Breast epithelium (tissue), 4 donors: Measurements from ENCODE around the gene SEC16A. TPM values are rescaled to one million over a fixed set of nuclear protein-coding genes. Genes with fewer than 3 reads are reported as not detected.
"Not testable (repeated sequence)": the region's sequence is repeated elsewhere in the genome, so short reads cannot be mapped to it uniquely, and the experiment has no call there.

Experiments
- DNase-seq, 2 donors: peaks; one replicate each; pipeline ENCODE4 v3.0.0-alpha.2; 2019; ENCODE audit warnings: low spot score in 2 of 2
- H3K27ac ChIP-seq, 2 donors: fragments of 200-600 bp; sonication (generic) in 1 of 2; one replicate each; pipeline ENCODE4 v1.5.1; 2016 to 2019; ENCODE audit warnings: mild to moderate bottlenecking in 1 of 2
- H3K27me3 ChIP-seq, 2 donors: fragments of 200-600 bp; sonication (generic) in 1 of 2; one replicate each; pipeline versions ENCODE4 v1.5.1 to v1.6.0; 2017 to 2019; ENCODE audit warnings: control low read depth in 1 of 2, mild to moderate bottlenecking in 1 of 2
- H3K36me3 ChIP-seq: fragments of 200-600 bp; one replicate; pipeline ENCODE4 v1.5.1; 2019
- H3K4me1 ChIP-seq, 2 donors: fragments of 200-600 bp; sonication (generic); one replicate each; pipeline ENCODE4 v1.5.1; 2016 to 2019; ENCODE audit warnings: control low read depth in 1 of 2
- H3K4me3 ChIP-seq, 3 donors: fragments of 200-600 bp; sonication (generic); 1 replicate in 2 of 3; 2 replicates in 1 of 3; pipeline ENCODE4 v1.5.1; 2016 to 2019; ENCODE audit warnings: mild to moderate bottlenecking in 3 of 3, moderate library complexity in 2 of 3
- H3K9me3 ChIP-seq, 2 donors: fragments of 200-600 bp; sonication (generic) in 1 of 2; one replicate each; pipeline ENCODE4 v1.5.1; 2016 to 2019; ENCODE audit warnings: control low read depth in 1 of 2
- CTCF ChIP-seq, 3 donors: fragments of 450-650 bp; IDR thresholded peaks; one replicate each; pipeline ENCODE4 v1.5.1; 2016 to 2017; ENCODE audit warnings: antibody characterized with exemption in 3 of 3, mild to moderate bottlenecking in 3 of 3, moderate library complexity in 3 of 3
- POLR2A ChIP-seq: fragments of 450-650 bp; IDR thresholded peaks from one replicate; pipeline ENCODE4 v1.6.1; 2016; ENCODE audit warnings: antibody characterized with exemption, mild to moderate bottlenecking, moderate library complexity
- POLR2AphosphoS5 ChIP-seq, 3 donors: sonication (generic); formaldehyde crosslinking; IDR thresholded peaks; one replicate each; pipeline ENCODE4 v1.6.1; 2017; ENCODE audit warnings: antibody characterized with exemption in 3 of 3
- intact Hi-C: fragments of 100-400 bp; cut with DNase I; formaldehyde crosslinking; loops from one replicate; pipeline ENCODE4 v1.15.1; 2023; ENCODE audit warnings: low total_unique reads
- total RNA-seq, 3 donors: library from RNA; depleted of rRNA; stranded (reverse); fragments of >200 nt; gene quantifications; one replicate each; pipeline ENCODE4 v1.1.0, GENCODE V29; 2016

SEC16A gene
- total RNA-seq, 3 donors from 2014 or later: 41.9 to 55.1 (median 42.9) TPM

GRCh38 chr9:136409557-136410455 lies 73.0 kb downstream of the SEC16A start:
- no peaks in the 10 kb centered on the region for H3K36me3 ChIP-seq
- TF ChIP-seq CTCF (IDR thresholded peaks at IDR 0.05) (no peak), POLR2AphosphoS5 (IDR thresholded peaks at IDR 0.05) (no peak), POLR2A (no peak)
- peak in 1 of 2 donors; percentile 32 for DNase-seq
- H3K4me1 ChIP-seq: peaks cover 0 to 23% of the 10 kb centered on the region in 2 donors
- peak overlapping the region; percentile 92 to 100 (median 94) for H3K4me3 ChIP-seq
- H3K27me3 ChIP-seq: no peaks in the 10 kb centered on the region
- intact Hi-C loops: no loop called here
- no peaks in the 10 kb centered on the region for H3K9me3 ChIP-seq
- peak overlapping the region in 1 of 2 donors; percentile 90 for H3K27ac ChIP-seq

DNA sequence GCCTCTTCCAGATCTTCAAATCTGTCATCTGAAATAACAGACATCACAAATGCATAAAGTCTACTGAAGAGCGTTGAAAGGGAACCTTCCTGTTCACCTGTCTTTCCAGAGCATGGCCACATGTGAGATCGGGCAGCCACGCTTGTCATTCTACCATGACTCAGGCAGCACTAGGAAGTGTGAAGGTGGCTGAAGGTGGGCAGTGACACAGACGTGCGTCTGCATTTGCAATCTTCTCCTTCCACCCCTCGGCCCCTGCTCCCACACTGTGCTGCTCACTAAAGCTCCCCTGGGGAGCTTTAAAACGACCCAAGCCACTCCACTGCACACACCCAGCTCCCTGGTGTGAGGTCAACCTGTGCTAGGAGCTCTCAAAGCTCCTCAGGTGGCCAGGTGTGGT lies 74.9 kb downstream of the SEC16A start:
- intact Hi-C loops: no loop called here
- no peaks in the 10 kb centered on the region for H3K27me3 ChIP-seq
- H3K9me3 ChIP-seq: no peaks in the 10 kb centered on the region
- no peak for DNase-seq
- peaks cover 0 to 23% of the 10 kb centered on the region in 2 donors for H3K4me1 ChIP-seq
- H3K27ac ChIP-seq: no peak overlapping the region
- no peaks in the 10 kb centered on the region for H3K36me3 ChIP-seq
- no peak for TF ChIP-seq CTCF (IDR thresholded peaks at IDR 0.05)
- TF ChIP-seq POLR2A: no peak
- no peak for TF ChIP-seq POLR2AphosphoS5 (IDR thresholded peaks at IDR 0.05)
- no peak overlapping the region for H3K4me3 ChIP-seq

- H3K9me3 ChIP-seq, H3K36me3 ChIP-seq, DNase-seq, H3K4me3 ChIP-seq, H3K27ac ChIP-seq, intact Hi-C loops, H3K27me3 ChIP-seq: not testable (repeated sequence)
- H3K4me1 ChIP-seq: peaks cover 0 to 22% of the 10 kb centered on the region in 2 donors
Measured at GRCh38 chr9:136407061-136407460, 75.8 kb downstream of the SEC16A start.

GRCh38 chr9:136405904-136406303 lies 76.9 kb downstream of the SEC16A start:
- H3K36me3 ChIP-seq, H3K4me3 ChIP-seq, intact Hi-C loops, DNase-seq, H3K27ac ChIP-seq, H3K27me3 ChIP-seq, H3K9me3 ChIP-seq: not testable (repeated sequence)
- H3K4me1 ChIP-seq: peaks cover 0 to 10% of the 10 kb centered on the region in 2 donors

- no peaks in the 10 kb centered on the region for H3K27me3 ChIP-seq
- no peaks in the 10 kb centered on the region for H3K36me3 ChIP-seq
- no peaks in the 10 kb centered on the region for H3K9me3 ChIP-seq
- peaks cover 0 to 13% of the 10 kb centered on the region in 2 donors for H3K4me1 ChIP-seq
- no peak overlapping the region for H3K4me3 ChIP-seq
- no peak overlapping the region for H3K27ac ChIP-seq
- TF ChIP-seq CTCF (IDR thresholded peaks at IDR 0.05): no peak
- no peak for TF ChIP-seq POLR2AphosphoS5 (IDR thresholded peaks at IDR 0.05)
- TF ChIP-seq POLR2A: no peak
- intact Hi-C loops: no loop called here
- DNase-seq: no peak
Measured at GRCh38 chr9:136405481-136405880, 77.4 kb downstream of the SEC16A start.

DNA sequence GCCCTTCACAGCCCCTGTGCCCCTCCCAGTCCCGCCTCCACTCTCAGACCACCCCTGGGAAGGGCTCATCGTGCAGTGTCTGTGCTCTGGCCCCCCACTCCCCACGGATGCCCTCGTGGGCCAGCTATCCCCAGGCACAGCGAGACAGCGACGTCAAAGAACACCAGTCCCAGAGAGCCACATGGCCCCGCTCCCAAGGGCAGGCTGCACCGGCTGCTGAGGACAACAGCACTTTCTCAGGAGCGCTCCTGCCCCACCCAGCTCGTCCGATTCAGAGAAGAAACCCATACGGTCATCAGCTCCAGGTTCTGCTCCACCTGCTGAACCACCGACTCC lies 78.1 kb downstream of the SEC16A start:
- no peak overlapping the region for H3K27ac ChIP-seq

More for the DNA sequence above, 78.1 kb downstream of the SEC16A start:
- no peaks in the 10 kb centered on the region for H3K36me3 ChIP-seq
- intact Hi-C loops: no loop called here
- no peaks in the 10 kb centered on the region for H3K27me3 ChIP-seq
- H3K4me3 ChIP-seq: no peak overlapping the region
- peaks cover 0 to 14% of the 10 kb centered on the region in 2 donors for H3K4me1 ChIP-seq
- no peaks in the 10 kb centered on the region for H3K9me3 ChIP-seq
- no peak for TF ChIP-seq CTCF (IDR thresholded peaks at IDR 0.05)
- no peak for TF ChIP-seq POLR2A
- no peak for TF ChIP-seq POLR2AphosphoS5 (IDR thresholded peaks at IDR 0.05)
- no peak for DNase-seq
